ENCODE data around the gene TFE3. TPM values are rescaled to one million over a fixed set of nuclear protein-coding genes. Genes with fewer than 3 reads are reported as not detected.

TFE3 gene
- polyA plus RNA-seq, 3 donors, result 12.8 to 41.2 (median 22.0) TPM

DNA sequence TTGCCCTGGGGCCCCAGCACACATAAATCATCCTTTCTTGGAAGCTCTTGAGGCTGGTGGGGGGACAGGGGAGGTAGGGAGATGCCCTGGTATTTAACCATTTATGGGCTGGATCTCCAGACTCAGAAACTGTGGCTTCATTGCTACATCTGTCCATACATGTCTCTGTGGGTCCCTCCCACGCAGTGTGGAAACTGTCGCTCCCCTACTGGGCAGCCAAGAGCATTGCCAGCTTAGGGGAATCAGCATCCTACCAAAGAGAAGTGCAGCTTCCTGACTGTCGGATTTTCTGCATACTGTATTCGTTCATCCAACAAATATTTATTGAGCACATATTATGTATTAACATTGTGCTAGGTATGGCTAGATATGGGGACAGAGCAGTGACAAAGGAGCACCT is 44.8 kb downstream of the TFE3 start:
- TF ChIP-seq, protein P1, sequence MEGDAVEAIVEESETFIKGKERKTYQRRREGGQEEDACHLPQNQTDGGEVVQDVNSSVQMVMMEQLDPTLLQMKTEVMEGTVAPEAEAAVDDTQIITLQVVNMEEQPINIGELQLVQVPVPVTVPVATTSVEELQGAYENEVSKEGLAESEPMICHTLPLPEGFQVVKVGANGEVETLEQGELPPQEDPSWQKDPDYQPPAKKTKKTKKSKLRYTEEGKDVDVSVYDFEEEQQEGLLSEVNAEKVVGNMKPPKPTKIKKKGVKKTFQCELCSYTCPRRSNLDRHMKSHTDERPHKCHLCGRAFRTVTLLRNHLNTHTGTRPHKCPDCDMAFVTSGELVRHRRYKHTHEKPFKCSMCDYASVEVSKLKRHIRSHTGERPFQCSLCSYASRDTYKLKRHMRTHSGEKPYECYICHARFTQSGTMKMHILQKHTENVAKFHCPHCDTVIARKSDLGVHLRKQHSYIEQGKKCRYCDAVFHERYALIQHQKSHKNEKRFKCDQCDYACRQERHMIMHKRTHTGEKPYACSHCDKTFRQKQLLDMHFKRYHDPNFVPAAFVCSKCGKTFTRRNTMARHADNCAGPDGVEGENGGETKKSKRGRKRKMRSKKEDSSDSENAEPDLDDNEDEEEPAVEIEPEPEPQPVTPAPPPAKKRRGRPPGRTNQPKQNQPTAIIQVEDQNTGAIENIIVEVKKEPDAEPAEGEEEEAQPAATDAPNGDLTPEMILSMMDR (IDR thresholded peaks at IDR 0.05), result no peak
- peaks cover 0 to 5% (median 0%) of the 10 kb centered on the region in 3 donors for H3K27me3 Mint-ChIP-seq (ENCODE audit: low read depth in 3 of 3)
- Histone ChIP-seq H3K79me2 (ENCODE audit: insufficient read depth, low read length) (peaks cover 40% of the 10 kb centered on the region), H3K4me3 (replicated peaks in 1 of 3; ENCODE audit: low read depth in 2 of 3, low read length in 3 of 3) (no peak overlapping the region), H2AFZ (ENCODE audit: insufficient read depth, low read depth, low read length, poor library complexity, severe bottlenecking) (no peak overlapping the region), H3K4me2 (replicated peaks; ENCODE audit: extremely low read depth, low read length, poor library complexity, severe bottlenecking) (no peak overlapping the region), H3K4me1 (ENCODE audit: control insufficient read depth in 1 of 2, insufficient read depth in 2 of 2, low read length in 2 of 2) (peaks cover 13% of the 10 kb centered on the region in 2 donors), H4K20me1 (ENCODE audit: insufficient read depth, low read length) (peaks cover 26% of the 10 kb centered on the region), H3K27me3 (ENCODE audit: control insufficient read depth in 2 of 2, insufficient read depth in 2 of 2, low read length in 2 of 2) (no peaks in the 10 kb centered on the region), H3K9me3 (replicated peaks in 1 of 2; ENCODE audit: control insufficient read depth in 1 of 2, insufficient read depth in 1 of 2, low read length in 2 of 2) (peaks cover 0 to 8% of the 10 kb centered on the region in 2 donors), H3K9ac (ENCODE audit: insufficient read depth, low read length, poor library complexity, severe bottlenecking) (no peak overlapping the region), H3K27ac (ENCODE audit: low read depth in 1 of 2, low read length in 2 of 2) (no peak overlapping the region), H3K36me3 (replicated peaks in 1 of 2; ENCODE audit: control insufficient read depth in 1 of 2, insufficient read depth in 2 of 2, low read length in 2 of 2) (peaks cover 37 to 59% of the 10 kb centered on the region in 2 donors)
- intact Hi-C loops (cut with micrococcal nuclease), result no loop called here
- H3K36me3 Mint-ChIP-seq, result peaks cover 43 to 56% of the 10 kb centered on the region in 2 donors
- DNase-seq, result no peak
- peaks cover 0 to 14% (median 0%) of the 10 kb centered on the region in 7 donors for H3K9me3 Mint-ChIP-seq
- H3K27ac Mint-ChIP-seq, result peak overlapping the region in 2 of 7 donors; percentile 36 to 47
- H3K4me3 Mint-ChIP-seq, result no peak overlapping the region
- H3K4me1 Mint-ChIP-seq, result peaks cover 20% of the 10 kb centered on the region
- 81% methylated on average over 2 of the region's 4 CpGs for WGBS (ENCODE audit: insufficient coverage)

DNA sequence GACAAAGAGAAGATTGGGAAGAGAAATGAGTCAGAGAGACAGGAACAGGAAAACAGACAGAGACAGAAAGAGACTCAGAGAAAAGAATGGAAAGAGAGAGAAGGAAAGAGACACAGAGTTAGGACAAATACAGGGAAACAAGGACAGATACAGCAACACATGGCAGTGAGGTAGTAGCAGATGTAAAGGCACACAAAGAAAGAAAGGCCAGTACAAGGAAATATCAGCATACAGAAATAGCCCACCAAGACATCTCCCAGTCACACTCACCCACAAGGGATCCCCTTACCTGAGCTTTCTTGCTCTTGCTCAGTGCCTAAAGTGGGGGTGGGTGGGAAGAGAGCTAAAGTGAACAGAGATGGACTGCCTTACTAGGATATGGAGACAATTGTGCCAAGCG is 45.3 kb downstream of the TFE3 start:
- Histone ChIP-seq H4K20me1 (ENCODE audit: insufficient read depth, low read length) (peaks cover 29% of the 10 kb centered on the region), H2AFZ (ENCODE audit: insufficient read depth, low read depth, low read length, poor library complexity, severe bottlenecking) (no peak overlapping the region), H3K27me3 (ENCODE audit: control insufficient read depth in 2 of 2, insufficient read depth in 2 of 2, low read length in 2 of 2) (no peaks in the 10 kb centered on the region), H3K4me3 (replicated peaks in 1 of 3; ENCODE audit: low read depth in 2 of 3, low read length in 3 of 3) (no peak overlapping the region), H3K36me3 (replicated peaks in 1 of 2; ENCODE audit: control insufficient read depth in 1 of 2, insufficient read depth in 2 of 2, low read length in 2 of 2) (peaks cover 42 to 64% of the 10 kb centered on the region in 2 donors), H3K4me2 (replicated peaks; ENCODE audit: extremely low read depth, low read length, poor library complexity, severe bottlenecking) (no peak overlapping the region), H3K4me1 (ENCODE audit: control insufficient read depth in 1 of 2, insufficient read depth in 2 of 2, low read length in 2 of 2) (peaks cover 11 to 12% of the 10 kb centered on the region in 2 donors), H3K27ac (ENCODE audit: low read depth in 1 of 2, low read length in 2 of 2) (no peak overlapping the region), H3K9ac (ENCODE audit: insufficient read depth, low read length, poor library complexity, severe bottlenecking) (no peak overlapping the region), H3K79me2 (ENCODE audit: insufficient read depth, low read length) (peaks cover 40% of the 10 kb centered on the region), H3K9me3 (replicated peaks in 1 of 2; ENCODE audit: control insufficient read depth in 1 of 2, insufficient read depth in 1 of 2, low read length in 2 of 2) (peaks cover 0 to 8% of the 10 kb centered on the region in 2 donors)
- peak overlapping the region in 3 of 7 donors; percentile 43 to 69 (median 46) for H3K27ac Mint-ChIP-seq
- intact Hi-C loops (cut with micrococcal nuclease), result no loop called here
- peaks cover 0 to 11% (median 0%) of the 10 kb centered on the region in 7 donors for H3K9me3 Mint-ChIP-seq
- H3K4me1 Mint-ChIP-seq, result peaks cover 20% of the 10 kb centered on the region
- H3K4me3 Mint-ChIP-seq, result no peak overlapping the region
- WGBS (ENCODE audit: insufficient coverage), result no CpG with 5 or more reads among the region's 1 CpG
- peaks cover 0 to 6% (median 0%) of the 10 kb centered on the region in 3 donors for H3K27me3 Mint-ChIP-seq (ENCODE audit: low read depth in 3 of 3)
- TF ChIP-seq, protein P1 (IDR thresholded peaks at IDR 0.05), result no peak
- DNase-seq, result no peak
- H3K36me3 Mint-ChIP-seq, result peaks cover 48 to 60% of the 10 kb centered on the region in 2 donors
